Measurements from ENCODE around the gene SPATA2L. TPM values are rescaled to one million over a fixed set of nuclear protein-coding genes. Genes with fewer than 3 reads are reported as not detected.

SPATA2L gene
- polyA plus RNA-seq, 1 of the 3 experiments (the other 2 are of a cell fraction): 8.6 TPM

DNA sequence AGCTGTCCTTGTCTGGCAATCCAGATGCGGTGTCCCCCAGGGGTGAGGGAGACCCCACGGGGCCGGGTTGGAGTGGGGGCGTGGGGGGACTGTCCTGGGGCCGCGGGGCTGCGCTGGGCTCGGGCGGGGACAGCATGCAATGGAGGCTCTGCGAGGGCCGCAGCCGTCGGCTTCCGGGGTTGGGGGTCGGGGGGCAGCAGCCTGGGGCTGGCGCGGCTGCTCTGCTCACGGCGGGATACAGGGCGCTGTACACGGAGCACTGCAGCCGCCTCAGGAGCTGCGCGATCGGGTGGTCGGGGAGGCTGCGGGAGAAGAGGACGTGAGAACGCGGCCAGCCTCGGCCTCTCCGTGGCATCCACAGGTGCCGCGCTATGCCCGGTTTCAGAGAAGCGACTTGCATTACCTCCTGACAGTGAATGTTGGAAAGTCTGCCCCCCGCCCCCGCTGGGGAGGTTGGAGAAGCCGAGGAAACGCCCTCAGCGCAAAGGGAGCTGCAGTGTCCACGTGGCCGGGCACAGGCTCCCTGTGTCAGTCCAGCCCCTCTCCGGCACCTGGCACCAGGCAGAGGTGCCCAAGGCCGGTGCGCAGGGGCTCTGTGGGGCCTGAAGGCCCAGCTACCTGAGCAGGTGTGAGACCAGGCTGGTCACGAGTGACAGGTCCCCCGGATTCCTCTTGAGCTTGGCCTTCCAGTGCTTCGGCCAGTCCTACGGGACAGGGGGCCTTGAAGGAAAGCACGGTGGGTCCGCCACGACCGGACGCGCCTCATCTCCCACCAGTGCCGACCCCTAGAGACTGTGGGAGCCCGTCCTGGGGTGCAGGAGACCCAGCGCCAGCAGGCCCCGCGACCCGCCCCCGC is 9.4 kb upstream of the SPATA2L start:
- Histone ChIP-seq H3K9ac (no peak overlapping the region), H3K79me2 (ENCODE audit: insufficient read depth) (peaks cover 20% of the 10 kb centered on the region), H3K9me3 (no peaks in the 10 kb centered on the region), H3K27ac (ENCODE audit: low read depth in 2 of 2, low read length in 1 of 2) (no peak overlapping the region), H3K27me3 (ENCODE audit: insufficient read depth) (no peaks in the 10 kb centered on the region), H3K36me3 (replicated peaks in 1 of 2; ENCODE audit: control insufficient read depth in 1 of 2, insufficient read depth in 2 of 2, low read length in 1 of 2) (peaks cover 0 to 4% of the 10 kb centered on the region in 2 experiments), H3F3A (replicated peaks; ENCODE audit: insufficient read depth) (peaks cover 6% of the 10 kb centered on the region), H3K4me2 (no peak overlapping the region), H3K4me3 (ENCODE audit: low read depth in 2 of 2, low read length in 1 of 2) (no peak overlapping the region), H2AFZ (ENCODE audit: low read depth) (no peak overlapping the region), H3K9me2 (no peaks in the 10 kb centered on the region), H4K20me1 (ENCODE audit: insufficient read depth) (no peaks in the 10 kb centered on the region), H3K4me1 (ENCODE audit: control insufficient read depth in 1 of 2, insufficient read depth in 2 of 2, low read depth in 1 of 2, low read length in 1 of 2) (peaks cover 0 to 3% of the 10 kb centered on the region in 2 experiments; a peak in 1 of 4 replicates)
- 97% methylated on average over 27 of the region's 63 CpGs for WGBS (ENCODE audit: low lambda C conversion rate)
- no peak for DNase-seq
- TF ChIP-seq NRF1 (IDR thresholded peaks at IDR 0.05; ENCODE audit: low read depth, low read length) (no peak), FOSL2 (IDR thresholded peaks at IDR 0.05; ENCODE audit: borderline replicate concordance, low read depth) (no peak), GATA2 (CRISPR knock-in tag; IDR thresholded peaks at IDR 0.05) (no peak), TAF1 (IDR thresholded peaks at IDR 0.05; ENCODE audit: borderline replicate concordance, low read depth, low read length) (no peak), CHD2 (IDR thresholded peaks at IDR 0.05; ENCODE audit: low read length, partially characterized antibody) (no peak), GABPA (IDR thresholded peaks at IDR 0.05; ENCODE audit: low read depth) (no peak), RCOR1 (IDR thresholded peaks at IDR 0.05; ENCODE audit: low read length) (no peak), RFX5 (IDR thresholded peaks at IDR 0.05; ENCODE audit: low read length) (no peak), SIN3A (IDR thresholded peaks at IDR 0.05; ENCODE audit: borderline replicate concordance, low read depth, low read length) (no peak), MXI1 (IDR thresholded peaks at IDR 0.05; ENCODE audit: low read depth, low read length) (no peak), FOXM1 (IDR thresholded peaks at IDR 0.05; ENCODE audit: low read depth) (no peak)
- TF ChIP-seq, protein P1, sequence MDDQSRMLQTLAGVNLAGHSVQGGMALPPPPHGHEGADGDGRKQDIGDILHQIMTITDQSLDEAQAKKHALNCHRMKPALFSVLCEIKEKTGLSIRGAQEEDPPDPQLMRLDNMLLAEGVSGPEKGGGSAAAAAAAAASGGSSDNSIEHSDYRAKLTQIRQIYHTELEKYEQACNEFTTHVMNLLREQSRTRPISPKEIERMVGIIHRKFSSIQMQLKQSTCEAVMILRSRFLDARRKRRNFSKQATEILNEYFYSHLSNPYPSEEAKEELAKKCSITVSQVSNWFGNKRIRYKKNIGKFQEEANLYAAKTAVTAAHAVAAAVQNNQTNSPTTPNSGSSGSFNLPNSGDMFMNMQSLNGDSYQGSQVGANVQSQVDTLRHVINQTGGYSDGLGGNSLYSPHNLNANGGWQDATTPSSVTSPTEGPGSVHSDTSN (IDR thresholded peaks at IDR 0.05): no peak
- TF ChIP-seq, protein P2, sequence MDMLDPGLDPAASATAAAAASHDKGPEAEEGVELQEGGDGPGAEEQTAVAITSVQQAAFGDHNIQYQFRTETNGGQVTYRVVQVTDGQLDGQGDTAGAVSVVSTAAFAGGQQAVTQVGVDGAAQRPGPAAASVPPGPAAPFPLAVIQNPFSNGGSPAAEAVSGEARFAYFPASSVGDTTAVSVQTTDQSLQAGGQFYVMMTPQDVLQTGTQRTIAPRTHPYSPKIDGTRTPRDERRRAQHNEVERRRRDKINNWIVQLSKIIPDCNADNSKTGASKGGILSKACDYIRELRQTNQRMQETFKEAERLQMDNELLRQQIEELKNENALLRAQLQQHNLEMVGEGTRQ (IDR thresholded peaks at IDR 0.05; ENCODE audit: borderline replicate concordance, low read depth, low read length): no peak
- TF ChIP-seq, protein P3, sequence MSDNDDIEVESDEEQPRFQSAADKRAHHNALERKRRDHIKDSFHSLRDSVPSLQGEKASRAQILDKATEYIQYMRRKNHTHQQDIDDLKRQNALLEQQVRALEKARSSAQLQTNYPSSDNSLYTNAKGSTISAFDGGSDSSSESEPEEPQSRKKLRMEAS (IDR thresholded peaks at IDR 0.05; ENCODE audit: low read depth): no peak
- TF ChIP-seq, protein P4, sequence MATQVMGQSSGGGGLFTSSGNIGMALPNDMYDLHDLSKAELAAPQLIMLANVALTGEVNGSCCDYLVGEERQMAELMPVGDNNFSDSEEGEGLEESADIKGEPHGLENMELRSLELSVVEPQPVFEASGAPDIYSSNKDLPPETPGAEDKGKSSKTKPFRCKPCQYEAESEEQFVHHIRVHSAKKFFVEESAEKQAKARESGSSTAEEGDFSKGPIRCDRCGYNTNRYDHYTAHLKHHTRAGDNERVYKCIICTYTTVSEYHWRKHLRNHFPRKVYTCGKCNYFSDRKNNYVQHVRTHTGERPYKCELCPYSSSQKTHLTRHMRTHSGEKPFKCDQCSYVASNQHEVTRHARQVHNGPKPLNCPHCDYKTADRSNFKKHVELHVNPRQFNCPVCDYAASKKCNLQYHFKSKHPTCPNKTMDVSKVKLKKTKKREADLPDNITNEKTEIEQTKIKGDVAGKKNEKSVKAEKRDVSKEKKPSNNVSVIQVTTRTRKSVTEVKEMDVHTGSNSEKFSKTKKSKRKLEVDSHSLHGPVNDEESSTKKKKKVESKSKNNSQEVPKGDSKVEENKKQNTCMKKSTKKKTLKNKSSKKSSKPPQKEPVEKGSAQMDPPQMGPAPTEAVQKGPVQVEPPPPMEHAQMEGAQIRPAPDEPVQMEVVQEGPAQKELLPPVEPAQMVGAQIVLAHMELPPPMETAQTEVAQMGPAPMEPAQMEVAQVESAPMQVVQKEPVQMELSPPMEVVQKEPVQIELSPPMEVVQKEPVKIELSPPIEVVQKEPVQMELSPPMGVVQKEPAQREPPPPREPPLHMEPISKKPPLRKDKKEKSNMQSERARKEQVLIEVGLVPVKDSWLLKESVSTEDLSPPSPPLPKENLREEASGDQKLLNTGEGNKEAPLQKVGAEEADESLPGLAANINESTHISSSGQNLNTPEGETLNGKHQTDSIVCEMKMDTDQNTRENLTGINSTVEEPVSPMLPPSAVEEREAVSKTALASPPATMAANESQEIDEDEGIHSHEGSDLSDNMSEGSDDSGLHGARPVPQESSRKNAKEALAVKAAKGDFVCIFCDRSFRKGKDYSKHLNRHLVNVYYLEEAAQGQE (IDR thresholded peaks at IDR 0.05; ENCODE audit: low read depth, low read length): no peak
- TF ChIP-seq, protein P5, sequence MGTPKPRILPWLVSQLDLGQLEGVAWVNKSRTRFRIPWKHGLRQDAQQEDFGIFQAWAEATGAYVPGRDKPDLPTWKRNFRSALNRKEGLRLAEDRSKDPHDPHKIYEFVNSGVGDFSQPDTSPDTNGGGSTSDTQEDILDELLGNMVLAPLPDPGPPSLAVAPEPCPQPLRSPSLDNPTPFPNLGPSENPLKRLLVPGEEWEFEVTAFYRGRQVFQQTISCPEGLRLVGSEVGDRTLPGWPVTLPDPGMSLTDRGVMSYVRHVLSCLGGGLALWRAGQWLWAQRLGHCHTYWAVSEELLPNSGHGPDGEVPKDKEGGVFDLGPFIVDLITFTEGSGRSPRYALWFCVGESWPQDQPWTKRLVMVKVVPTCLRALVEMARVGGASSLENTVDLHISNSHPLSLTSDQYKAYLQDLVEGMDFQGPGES (IDR thresholded peaks at IDR 0.05; ENCODE audit: low read depth, low read length): no peak
- TF ChIP-seq, protein P6, sequence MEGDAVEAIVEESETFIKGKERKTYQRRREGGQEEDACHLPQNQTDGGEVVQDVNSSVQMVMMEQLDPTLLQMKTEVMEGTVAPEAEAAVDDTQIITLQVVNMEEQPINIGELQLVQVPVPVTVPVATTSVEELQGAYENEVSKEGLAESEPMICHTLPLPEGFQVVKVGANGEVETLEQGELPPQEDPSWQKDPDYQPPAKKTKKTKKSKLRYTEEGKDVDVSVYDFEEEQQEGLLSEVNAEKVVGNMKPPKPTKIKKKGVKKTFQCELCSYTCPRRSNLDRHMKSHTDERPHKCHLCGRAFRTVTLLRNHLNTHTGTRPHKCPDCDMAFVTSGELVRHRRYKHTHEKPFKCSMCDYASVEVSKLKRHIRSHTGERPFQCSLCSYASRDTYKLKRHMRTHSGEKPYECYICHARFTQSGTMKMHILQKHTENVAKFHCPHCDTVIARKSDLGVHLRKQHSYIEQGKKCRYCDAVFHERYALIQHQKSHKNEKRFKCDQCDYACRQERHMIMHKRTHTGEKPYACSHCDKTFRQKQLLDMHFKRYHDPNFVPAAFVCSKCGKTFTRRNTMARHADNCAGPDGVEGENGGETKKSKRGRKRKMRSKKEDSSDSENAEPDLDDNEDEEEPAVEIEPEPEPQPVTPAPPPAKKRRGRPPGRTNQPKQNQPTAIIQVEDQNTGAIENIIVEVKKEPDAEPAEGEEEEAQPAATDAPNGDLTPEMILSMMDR (IDR thresholded peaks at IDR 0.05): no peak
- TF ChIP-seq, protein P7, sequence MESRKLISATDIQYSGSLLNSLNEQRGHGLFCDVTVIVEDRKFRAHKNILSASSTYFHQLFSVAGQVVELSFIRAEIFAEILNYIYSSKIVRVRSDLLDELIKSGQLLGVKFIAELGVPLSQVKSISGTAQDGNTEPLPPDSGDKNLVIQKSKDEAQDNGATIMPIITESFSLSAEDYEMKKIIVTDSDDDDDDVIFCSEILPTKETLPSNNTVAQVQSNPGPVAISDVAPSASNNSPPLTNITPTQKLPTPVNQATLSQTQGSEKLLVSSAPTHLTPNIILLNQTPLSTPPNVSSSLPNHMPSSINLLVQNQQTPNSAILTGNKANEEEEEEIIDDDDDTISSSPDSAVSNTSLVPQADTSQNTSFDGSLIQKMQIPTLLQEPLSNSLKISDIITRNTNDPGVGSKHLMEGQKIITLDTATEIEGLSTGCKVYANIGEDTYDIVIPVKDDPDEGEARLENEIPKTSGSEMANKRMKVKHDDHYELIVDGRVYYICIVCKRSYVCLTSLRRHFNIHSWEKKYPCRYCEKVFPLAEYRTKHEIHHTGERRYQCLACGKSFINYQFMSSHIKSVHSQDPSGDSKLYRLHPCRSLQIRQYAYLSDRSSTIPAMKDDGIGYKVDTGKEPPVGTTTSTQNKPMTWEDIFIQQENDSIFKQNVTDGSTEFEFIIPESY (IDR thresholded peaks at IDR 0.05; ENCODE audit: borderline replicate concordance, low read depth): no peak
- CTCF ChIA-PET: interaction anchor here (1.3 to 3.0 kb wide), 3 partner anchors 9 to 150 kb away, joined by 4 to 14 read pairs (median 6); partner anchors contain the start of gene VPS9D1
- POLR2A ChIA-PET: interaction anchor here (0.6 to 2.0 kb wide), 2 partner anchors 11 to 163 kb away, joined by 3 to 6 read pairs; partner anchors contain the start of gene TCF25

Measured in SK-N-SH (cell line).